Stimulated activated naive B cell treated with anti-CD40 and anti-IgM and Interleukin-4, amounts not matched to agents 10 μg/mL and 1 μg/mL and 100 μg/mL, for 72 hours (primary cell): ENCODE measurements around the gene SH2D1B.
A peak's percentile ranks its signal among the peaks of the same experiment; 100 is the strongest.

Source experiments
- ATAC-seq, 2 donors: fragments of 150-1000 bp; cut with Tn5 transposase; replicated peaks; 2 replicates each; pipeline ENCODE4 v1.10.0; 2021; ENCODE audit warnings: moderate library complexity in 1 of 2
- DNase-seq: peaks from one replicate; pipeline ENCODE4 v3.0.0; 2021
- H3K27ac Mint-ChIP-seq: one replicate; pipeline ENCODE4 v1.8.0; 2022; ENCODE audit warnings: mild to moderate bottlenecking, mixed read lengths
- H3K27me3 Mint-ChIP-seq, 2 donors: one replicate each; pipeline ENCODE4 v1.8.0; 2022; ENCODE audit warnings: mixed read lengths in 2 of 2
- H3K36me3 Mint-ChIP-seq, 2 donors: one replicate each; pipeline ENCODE4 v1.8.0; 2022; ENCODE audit warnings: mixed read lengths in 2 of 2, mild to moderate bottlenecking in 1 of 2
- H3K4me1 Mint-ChIP-seq, 2 donors: one replicate each; pipeline ENCODE4 v1.8.0; 2022; ENCODE audit warnings: mixed read lengths in 2 of 2, mild to moderate bottlenecking in 1 of 2
- H3K4me3 Mint-ChIP-seq, 2 donors: one replicate each; pipeline ENCODE4 v1.8.0; 2022; ENCODE audit warnings: mild to moderate bottlenecking in 2 of 2, mixed read lengths in 2 of 2, moderate library complexity in 1 of 2
- H3K9me3 Mint-ChIP-seq, 2 donors: one replicate each; pipeline ENCODE4 v1.8.0; 2022; ENCODE audit warnings: mixed read lengths in 2 of 2, mild to moderate bottlenecking in 1 of 2

SH2D1B gene

GRCh38 chr1:162381383-162381782 lies 30.6 kb downstream of the SH2D1B start, which contains the start of gene C1orf226:
TSS of gene C1orf226 (plus strand) at chr1:162381728. CDS start at chr1:162381902, 174 bp downstream.
- H3K27ac Mint-ChIP-seq = no peak within 1 kb of the TSS
- DNase-seq = no peak
- H3K27me3 Mint-ChIP-seq = peaks cover 2 to 3% of the 10 kb centered on the region in 2 donors
- H3K4me1 Mint-ChIP-seq = no peaks in the 10 kb centered on the region
- ATAC-seq = no peak
- no peak within 1 kb of the TSS for H3K4me3 Mint-ChIP-seq
- no peaks in the 10 kb centered on the region for H3K36me3 Mint-ChIP-seq
- no peaks in the 10 kb centered on the region for H3K9me3 Mint-ChIP-seq

GRCh38 chr1:162380061-162380846 lies 31.7 kb downstream of the SH2D1B start:
- H3K36me3 Mint-ChIP-seq = no peaks in the 10 kb centered on the region
- no peak for DNase-seq
- H3K9me3 Mint-ChIP-seq = no peaks in the 10 kb centered on the region
- H3K4me1 Mint-ChIP-seq = no peaks in the 10 kb centered on the region
- ATAC-seq = no peak
- no peak overlapping the region for H3K27ac Mint-ChIP-seq
- H3K4me3 Mint-ChIP-seq = no peak overlapping the region
- H3K27me3 Mint-ChIP-seq = peaks cover 0 to under 1% of the 10 kb centered on the region in 2 donors

GRCh38 chr1:162376691-162377090 lies 35.2 kb downstream of the SH2D1B start, which contains the start of gene SPATA46:
TSS of gene SPATA46 (minus strand) at chr1:162376854. CDS start at chr1:162376790, 64 bp downstream.
- H3K4me1 Mint-ChIP-seq = no peaks in the 10 kb centered on the region
- H3K4me3 Mint-ChIP-seq = no peak within 1 kb of the TSS
- DNase-seq = no peak
- H3K36me3 Mint-ChIP-seq = no peaks in the 10 kb centered on the region
- no peaks in the 10 kb centered on the region for H3K27me3 Mint-ChIP-seq
- H3K27ac Mint-ChIP-seq = no peak within 1 kb of the TSS
- no peaks in the 10 kb centered on the region for H3K9me3 Mint-ChIP-seq
- ATAC-seq = no peak

GRCh38 chr1:162375463-162375862 lies 36.5 kb downstream of the SH2D1B start:
- Mint-ChIP-seq H3K27me3 (no peaks in the 10 kb centered on the region), H3K27ac (no peak overlapping the region), H3K36me3 (no peaks in the 10 kb centered on the region), H3K4me1 (no peaks in the 10 kb centered on the region), H3K4me3 (no peak overlapping the region), H3K9me3 (no peaks in the 10 kb centered on the region)
- ATAC-seq (no peak), DNase-seq (no peak)

GRCh38 chr1:162374406-162374805 lies 37.5 kb downstream of the SH2D1B start:
- ATAC-seq = no peak
- H3K9me3 Mint-ChIP-seq = no peaks in the 10 kb centered on the region
- no peak overlapping the region for H3K4me3 Mint-ChIP-seq
- DNase-seq = no peak
- H3K36me3 Mint-ChIP-seq = no peaks in the 10 kb centered on the region
- H3K27me3 Mint-ChIP-seq = no peaks in the 10 kb centered on the region
- H3K27ac Mint-ChIP-seq = no peak overlapping the region
- no peaks in the 10 kb centered on the region for H3K4me1 Mint-ChIP-seq

GRCh38 chr1:162373541-162374260 lies 38.2 kb downstream of the SH2D1B start:
- no peaks in the 10 kb centered on the region for H3K9me3 Mint-ChIP-seq
- DNase-seq (no peak), ATAC-seq (no peak)
- no peak overlapping the region for H3K4me3 Mint-ChIP-seq
- no peaks in the 10 kb centered on the region for H3K27me3 Mint-ChIP-seq
- H3K4me1 Mint-ChIP-seq = no peaks in the 10 kb centered on the region
- peak overlapping the region; percentile 37 for H3K27ac Mint-ChIP-seq
- no peaks in the 10 kb centered on the region for H3K36me3 Mint-ChIP-seq

GRCh38 chr1:162373072-162373427 lies 38.9 kb downstream of the SH2D1B start:
- Mint-ChIP-seq H3K9me3 (no peaks in the 10 kb centered on the region), H3K27me3 (no peaks in the 10 kb centered on the region), H3K36me3 (no peaks in the 10 kb centered on the region), H3K4me1 (no peaks in the 10 kb centered on the region), H3K4me3 (no peak overlapping the region), H3K27ac (peak overlapping the region; percentile 32)
- no peak for DNase-seq
- ATAC-seq = no peak

GRCh38 chr1:162372159-162373071 lies 39.5 kb downstream of the SH2D1B start:
- peak overlapping the region; percentile 32 for H3K27ac Mint-ChIP-seq
- DNase-seq (no peak), ATAC-seq (peak in 1 of 2 donors; percentile 19)
- no peaks in the 10 kb centered on the region for H3K9me3 Mint-ChIP-seq
- no peaks in the 10 kb centered on the region for H3K27me3 Mint-ChIP-seq
- no peaks in the 10 kb centered on the region for H3K4me1 Mint-ChIP-seq
- no peak overlapping the region for H3K4me3 Mint-ChIP-seq
- no peaks in the 10 kb centered on the region for H3K36me3 Mint-ChIP-seq

- no peaks in the 10 kb centered on the region for H3K36me3 Mint-ChIP-seq
- H3K4me1 Mint-ChIP-seq = no peaks in the 10 kb centered on the region
- ATAC-seq (no peak), DNase-seq (no peak)
- no peaks in the 10 kb centered on the region for H3K9me3 Mint-ChIP-seq
- H3K27me3 Mint-ChIP-seq = no peaks in the 10 kb centered on the region
- no peak overlapping the region for H3K4me3 Mint-ChIP-seq
- H3K27ac Mint-ChIP-seq = no peak overlapping the region
Measured at GRCh38 chr1:162371611-162372010, 40.3 kb downstream of the SH2D1B start.

- Mint-ChIP-seq H3K4me3 (no peak overlapping the region), H3K36me3 (no peaks in the 10 kb centered on the region), H3K9me3 (no peaks in the 10 kb centered on the region), H3K27ac (no peak overlapping the region), H3K27me3 (no peaks in the 10 kb centered on the region), H3K4me1 (no peaks in the 10 kb centered on the region)
- DNase-seq (no peak), ATAC-seq (no peak)
Measured at GRCh38 chr1:162370721-162371120, 41.2 kb downstream of the SH2D1B start.

GRCh38 chr1:162370161-162370560 lies 41.8 kb downstream of the SH2D1B start:
- no peaks in the 10 kb centered on the region for H3K36me3 Mint-ChIP-seq
- no peaks in the 10 kb centered on the region for H3K9me3 Mint-ChIP-seq
- no peak overlapping the region for H3K4me3 Mint-ChIP-seq
- no peak overlapping the region for H3K27ac Mint-ChIP-seq
- H3K4me1 Mint-ChIP-seq = no peaks in the 10 kb centered on the region
- H3K27me3 Mint-ChIP-seq = peaks cover 0 to 3% of the 10 kb centered on the region in 2 donors
- DNase-seq (no peak), ATAC-seq (no peak)

- Mint-ChIP-seq H3K27me3 (peaks cover 0 to 6% of the 10 kb centered on the region in 2 donors), H3K36me3 (no peaks in the 10 kb centered on the region), H3K4me3 (no peak overlapping the region), H3K4me1 (no peaks in the 10 kb centered on the region), H3K27ac (no peak overlapping the region), H3K9me3 (no peaks in the 10 kb centered on the region)
- DNase-seq (no peak), ATAC-seq (no peak)
Measured at GRCh38 chr1:162369571-162369970, 42.4 kb downstream of the SH2D1B start.

- Mint-ChIP-seq H3K27ac (no peak overlapping the region), H3K9me3 (no peaks in the 10 kb centered on the region), H3K4me1 (no peaks in the 10 kb centered on the region), H3K36me3 (no peaks in the 10 kb centered on the region), H3K27me3 (peaks cover 7 to 15% of the 10 kb centered on the region in 2 donors), H3K4me3 (no peak overlapping the region)
- ATAC-seq (no peak), DNase-seq (no peak)
Measured at GRCh38 chr1:162368451-162368850, 43.5 kb downstream of the SH2D1B start.

- Mint-ChIP-seq H3K27ac (no peak overlapping the region), H3K9me3 (no peaks in the 10 kb centered on the region), H3K4me3 (no peak overlapping the region), H3K36me3 (no peaks in the 10 kb centered on the region), H3K4me1 (no peaks in the 10 kb centered on the region), H3K27me3 (peaks cover 14 to 22% of the 10 kb centered on the region in 2 donors)
- no peak for ATAC-seq
- DNase-seq = no peak
Measured at GRCh38 chr1:162367772-162368171, 44.2 kb downstream of the SH2D1B start.
